Measurements from ENCODE around the gene RCN2.
"Not testable (repeated sequence)": the region's sequence is repeated elsewhere in the genome, so short reads cannot be mapped to it uniquely, and the experiment has no call there.

The RCN2 gene

DNA sequence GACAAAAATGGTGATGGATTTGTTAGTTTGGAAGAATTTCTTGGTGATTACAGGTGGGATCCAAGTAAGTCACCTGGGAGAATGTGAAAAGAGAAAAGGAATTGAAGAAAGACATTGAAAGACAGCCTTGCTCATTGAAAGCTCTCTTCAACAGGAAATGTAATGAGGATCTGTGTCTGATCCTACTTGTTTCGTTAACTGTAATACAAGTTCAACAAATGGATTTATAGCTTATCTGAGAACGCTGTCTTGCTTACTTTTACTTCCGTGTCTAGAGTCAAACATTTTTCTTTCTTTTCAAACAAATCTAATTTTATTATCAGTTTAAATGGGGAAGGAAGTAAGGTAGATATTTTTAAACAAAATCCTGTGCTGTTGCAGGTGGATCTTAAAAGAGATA lies 15.9 kb downstream of the RCN2 start:
- Mint-ChIP-seq H3K27ac (no peak overlapping the region), H3K4me3 (no peak overlapping the region), H3K27me3 (ENCODE audit: low read depth) (no peaks in the 10 kb centered on the region), H3K9me3 (no peaks in the 10 kb centered on the region), H3K4me1 (ENCODE audit: low read depth) (peaks cover 10% of the 10 kb centered on the region), H3K36me3 (ENCODE audit: low read depth) (peaks cover 43% of the 10 kb centered on the region)
- DNase-seq (ENCODE audit: low spot score), result no peak

DNA sequence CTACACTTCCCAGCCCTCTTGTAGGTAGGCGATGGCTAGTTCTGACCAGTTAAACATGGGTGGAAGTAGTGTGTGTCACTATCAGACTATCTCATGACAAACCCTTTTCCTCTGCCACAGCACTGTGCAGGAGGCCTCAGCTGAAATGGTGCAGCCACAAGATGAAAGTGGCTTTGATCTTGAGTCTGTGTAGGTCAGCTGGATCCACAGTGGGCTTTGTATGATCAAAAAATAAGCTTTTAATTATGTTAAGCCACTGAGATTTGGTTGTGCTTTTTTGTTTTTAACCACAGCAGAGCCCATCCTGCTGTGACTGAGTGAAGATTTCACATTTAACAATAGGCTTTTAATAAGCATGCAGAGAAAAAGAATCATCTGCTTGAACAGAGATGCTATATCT lies 19.7 kb downstream of the RCN2 start:
- H3K27ac Mint-ChIP-seq, result peak overlapping the region; percentile 22
- DNase-seq (ENCODE audit: low spot score), result no peak
- H3K27me3 Mint-ChIP-seq (ENCODE audit: low read depth), result peaks cover 4% of the 10 kb centered on the region
- H3K4me3 Mint-ChIP-seq, result no peak overlapping the region
- H3K9me3 Mint-ChIP-seq, result no peaks in the 10 kb centered on the region
- H3K4me1 Mint-ChIP-seq (ENCODE audit: low read depth), result peaks cover 10% of the 10 kb centered on the region
- H3K36me3 Mint-ChIP-seq (ENCODE audit: low read depth), result peaks cover 21% of the 10 kb centered on the region

DNA sequence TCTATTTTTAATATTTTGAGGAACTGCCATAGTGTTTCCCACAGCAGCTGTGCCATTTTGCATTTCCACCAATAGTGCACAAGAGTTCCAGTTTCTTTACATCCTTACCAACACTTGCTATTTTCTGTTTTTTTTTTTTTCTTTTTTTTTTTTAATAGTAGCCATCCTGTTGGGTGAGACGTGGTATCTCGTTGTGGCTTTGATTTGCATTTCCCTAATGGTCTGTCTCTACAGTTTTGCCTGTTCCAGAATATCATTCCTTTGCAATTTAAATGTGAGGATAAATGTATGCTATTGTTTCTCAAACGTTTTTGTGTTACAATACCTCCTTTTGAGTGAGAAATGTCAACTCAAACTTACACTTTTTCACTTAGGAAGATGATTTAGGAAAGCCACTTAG lies 22.4 kb downstream of the RCN2 start:
- no peak for DNase-seq (ENCODE audit: low spot score)
- Mint-ChIP-seq H3K9me3 (no peaks in the 10 kb centered on the region), H3K36me3 (ENCODE audit: low read depth) (peaks cover 7% of the 10 kb centered on the region), H3K27me3 (ENCODE audit: low read depth) (peaks cover 7% of the 10 kb centered on the region), H3K4me1 (ENCODE audit: low read depth) (peaks cover 10% of the 10 kb centered on the region), H3K27ac (no peak overlapping the region), H3K4me3 (no peak overlapping the region)

DNA sequence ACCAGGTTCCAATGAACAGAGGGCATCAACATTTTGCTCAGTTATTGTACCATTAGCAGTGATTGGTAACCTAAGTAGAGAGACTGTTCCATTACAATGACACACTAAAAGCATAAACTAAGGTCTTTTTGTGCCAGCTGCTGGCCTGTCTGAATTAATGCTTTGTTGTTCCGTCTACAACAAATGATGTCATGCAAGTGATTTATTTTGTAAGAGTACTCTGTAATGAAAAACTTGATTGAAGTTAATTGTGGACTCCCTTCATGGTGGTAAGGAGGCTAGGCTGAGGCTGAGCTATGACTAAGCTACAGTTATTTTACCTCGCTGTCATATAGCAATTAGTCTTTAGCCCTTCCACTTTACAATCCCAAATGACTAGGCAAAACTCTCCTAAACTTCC lies 23.2 kb downstream of the RCN2 start:
- peaks cover 7% of the 10 kb centered on the region for H3K27me3 Mint-ChIP-seq (ENCODE audit: low read depth)

DNA sequence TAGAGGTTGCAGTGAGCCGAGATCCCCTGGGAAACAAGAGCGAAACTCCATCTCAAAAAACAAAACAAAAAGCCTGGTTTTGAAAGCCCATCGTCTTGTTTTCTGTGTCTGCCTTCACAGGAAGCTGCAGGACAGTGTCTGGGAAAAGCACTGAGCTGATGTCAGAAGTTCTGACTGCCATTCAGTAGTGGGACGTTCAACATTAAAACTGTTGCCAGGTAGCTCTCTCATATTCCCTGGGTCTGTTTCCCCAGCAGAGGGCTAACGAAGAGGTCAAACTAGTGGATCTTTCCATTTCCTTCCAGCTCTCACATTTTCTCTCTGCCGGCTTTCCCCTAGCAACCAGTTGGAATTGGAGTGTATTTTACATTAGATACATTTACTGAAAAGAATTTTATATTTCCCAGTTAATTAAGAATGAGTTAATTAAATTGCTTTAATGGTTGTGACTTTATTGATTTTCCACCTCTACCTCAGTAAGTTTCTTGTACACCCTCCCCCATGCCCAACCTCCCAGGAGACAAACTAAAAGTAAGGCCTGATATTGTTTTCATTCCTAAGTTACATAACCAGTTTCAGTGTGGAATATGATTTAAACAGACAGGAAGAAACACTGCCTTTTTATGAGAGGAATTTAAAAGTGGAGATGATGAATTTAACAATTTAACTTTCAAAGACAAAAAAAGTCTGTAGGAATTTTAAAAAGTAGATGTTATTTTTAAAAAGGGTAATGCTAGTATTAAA lies 29.9 kb downstream of the RCN2 start:
- H3K27ac Mint-ChIP-seq, result no peak overlapping the region
- no peaks in the 10 kb centered on the region for H3K9me3 Mint-ChIP-seq
- H3K36me3 Mint-ChIP-seq (ENCODE audit: low read depth), result no peaks in the 10 kb centered on the region
- peaks cover 15% of the 10 kb centered on the region for H3K27me3 Mint-ChIP-seq (ENCODE audit: low read depth)
- no peak overlapping the region for H3K4me3 Mint-ChIP-seq
- DNase-seq (ENCODE audit: low spot score), result no peak
- peaks cover 2% of the 10 kb centered on the region for H3K4me1 Mint-ChIP-seq (ENCODE audit: low read depth)

More for the DNA sequence above, 23.2 kb downstream of the RCN2 start:
- H3K36me3 Mint-ChIP-seq (ENCODE audit: low read depth), result peaks cover 7% of the 10 kb centered on the region
- H3K27ac Mint-ChIP-seq, result no peak overlapping the region
- no peak overlapping the region for H3K4me3 Mint-ChIP-seq
- no peak for DNase-seq (ENCODE audit: low spot score)
- H3K9me3 Mint-ChIP-seq, result no peaks in the 10 kb centered on the region
- H3K4me1 Mint-ChIP-seq (ENCODE audit: low read depth), result peaks cover 10% of the 10 kb centered on the region

DNA sequence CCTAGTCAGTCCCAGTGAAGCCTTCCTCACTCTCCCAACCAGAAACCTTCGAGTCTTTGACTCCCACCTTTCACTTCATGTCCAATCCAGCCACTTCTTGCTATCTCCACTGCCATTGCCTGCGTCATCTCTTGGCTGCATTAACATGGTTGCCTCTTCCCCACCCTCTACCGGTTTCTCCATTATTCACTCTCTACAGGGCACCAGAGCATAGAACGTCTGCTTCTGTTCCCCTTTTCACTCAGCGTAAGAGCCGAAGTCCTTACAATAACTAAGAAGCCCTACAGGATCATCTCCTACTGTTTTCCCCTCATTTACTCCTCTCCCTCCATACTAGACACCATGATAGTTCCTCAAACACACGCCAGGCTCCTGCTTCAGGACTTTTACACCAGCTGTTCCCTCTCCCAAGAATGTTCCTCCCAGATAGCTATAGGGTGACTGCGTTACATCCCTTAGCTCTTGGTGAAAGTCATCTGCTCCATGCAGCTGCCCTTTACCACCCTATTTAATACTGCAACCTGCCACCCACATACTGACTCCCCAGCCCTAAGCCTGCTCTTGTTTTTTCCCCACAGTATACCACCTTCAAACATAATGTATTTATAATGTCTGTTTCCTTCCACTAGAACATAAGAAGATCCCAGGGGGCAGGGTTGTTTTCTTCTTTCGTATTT lies 30.9 kb downstream of the RCN2 start:
- H3K27ac Mint-ChIP-seq, result no peak overlapping the region
- peaks cover 2% of the 10 kb centered on the region for H3K4me1 Mint-ChIP-seq (ENCODE audit: low read depth)
- H3K9me3 Mint-ChIP-seq, result no peaks in the 10 kb centered on the region
- no peak for DNase-seq (ENCODE audit: low spot score)
- no peaks in the 10 kb centered on the region for H3K36me3 Mint-ChIP-seq (ENCODE audit: low read depth)
- no peak overlapping the region for H3K4me3 Mint-ChIP-seq
- H3K27me3 Mint-ChIP-seq (ENCODE audit: low read depth), result peaks cover 12% of the 10 kb centered on the region

DNA sequence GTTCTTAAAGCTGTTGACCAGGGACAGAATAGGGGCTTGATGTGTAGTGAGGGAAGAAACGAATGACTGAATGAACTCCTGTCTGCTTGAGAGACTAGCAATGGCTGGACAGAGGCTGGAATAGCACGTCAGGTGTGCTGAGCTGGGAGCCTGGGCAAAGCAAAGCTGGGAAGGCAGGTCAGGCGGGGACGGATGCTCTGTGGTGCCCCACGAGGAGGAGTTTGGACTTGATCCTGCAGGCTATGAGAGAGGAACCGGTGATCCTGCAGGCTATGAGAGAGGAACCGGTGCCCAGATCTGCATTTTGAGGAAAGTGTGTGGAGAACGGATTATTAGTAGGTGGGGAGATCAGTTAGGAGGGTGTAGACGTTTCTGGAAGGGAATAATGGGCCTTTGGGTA lies 32.0 kb downstream of the RCN2 start:
- H3K27me3 Mint-ChIP-seq (ENCODE audit: low read depth), result peaks cover 12% of the 10 kb centered on the region
- H3K36me3 Mint-ChIP-seq (ENCODE audit: low read depth), result no peaks in the 10 kb centered on the region
- peaks cover 2% of the 10 kb centered on the region for H3K4me1 Mint-ChIP-seq (ENCODE audit: low read depth)
- DNase-seq (ENCODE audit: low spot score), result no peak
- H3K27ac Mint-ChIP-seq, result no peak overlapping the region
- no peak overlapping the region for H3K4me3 Mint-ChIP-seq
- H3K9me3 Mint-ChIP-seq, result no peaks in the 10 kb centered on the region

DNA sequence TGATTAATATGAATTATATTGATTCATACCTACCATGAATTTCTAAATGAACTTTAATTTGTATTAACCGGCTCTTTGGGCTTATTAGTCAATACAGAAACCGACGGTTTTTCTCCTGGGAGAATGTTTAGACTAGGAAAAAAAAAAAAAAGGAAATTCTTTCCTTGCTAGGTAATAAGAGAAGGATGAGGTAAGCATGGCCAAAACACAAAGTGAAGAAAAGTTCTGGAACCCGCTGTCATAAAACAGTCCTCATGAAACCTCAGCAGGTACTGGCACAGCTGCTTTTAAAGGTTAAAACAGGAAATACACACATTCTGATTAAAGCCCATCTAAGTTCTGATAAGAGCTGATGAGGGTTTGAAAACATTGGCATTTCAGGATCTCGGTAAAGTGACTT lies 32.6 kb downstream of the RCN2 start:
- Mint-ChIP-seq H3K9me3 (no peaks in the 10 kb centered on the region), H3K4me1 (ENCODE audit: low read depth) (peaks cover 2% of the 10 kb centered on the region), H3K27ac (no peak overlapping the region), H3K27me3 (ENCODE audit: low read depth) (peaks cover 13% of the 10 kb centered on the region), H3K4me3 (no peak overlapping the region), H3K36me3 (ENCODE audit: low read depth) (no peaks in the 10 kb centered on the region)
- DNase-seq (ENCODE audit: low spot score), result no peak

DNA sequence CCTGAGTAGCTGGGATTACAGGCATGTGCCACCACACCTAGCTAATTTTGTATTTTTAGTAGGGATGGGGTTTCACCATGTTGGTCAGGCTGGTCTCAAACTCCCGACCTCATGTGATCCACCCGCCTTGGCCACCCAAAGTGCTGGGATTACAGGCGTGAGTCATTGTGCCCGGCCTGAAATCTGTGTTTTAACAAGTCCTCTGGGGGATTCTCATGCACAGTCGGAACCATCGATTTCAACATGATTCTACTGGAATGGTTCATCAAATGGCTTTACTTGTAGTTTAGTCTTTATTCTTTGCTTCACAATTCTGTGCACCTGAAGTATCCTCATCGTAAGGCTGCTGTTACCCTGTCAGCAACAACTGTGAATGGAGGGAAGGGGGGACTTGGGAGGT lies 34.5 kb downstream of the RCN2 start:
- H3K27me3 Mint-ChIP-seq (ENCODE audit: low read depth), result peaks cover 17% of the 10 kb centered on the region
- H3K9me3 Mint-ChIP-seq; H3K4me1 Mint-ChIP-seq (ENCODE audit: low read depth): not testable (repeated sequence)

DNA sequence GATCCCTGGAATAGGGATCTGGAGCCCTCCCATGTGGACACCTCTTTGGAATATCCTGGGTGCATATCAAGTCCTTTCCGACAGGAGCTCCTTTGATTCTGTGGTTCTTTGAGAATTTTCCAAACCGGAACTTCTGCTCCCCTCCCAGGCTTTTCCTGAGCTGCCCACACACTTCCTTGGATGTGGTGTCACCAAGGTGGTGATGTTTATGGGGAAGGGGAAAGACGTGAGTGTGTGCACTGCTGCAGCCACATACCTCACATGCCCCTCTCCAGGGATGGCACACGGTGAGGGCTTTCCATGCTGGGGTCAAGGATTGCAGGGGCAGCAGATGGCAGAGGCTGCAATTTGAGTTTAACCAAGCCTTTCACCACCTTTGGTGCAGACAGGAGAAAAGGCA lies 35.5 kb downstream of the RCN2 start:
- Mint-ChIP-seq H3K36me3 (ENCODE audit: low read depth) (no peaks in the 10 kb centered on the region), H3K4me3 (no peak overlapping the region), H3K9me3 (no peaks in the 10 kb centered on the region), H3K27ac (no peak overlapping the region), H3K4me1 (ENCODE audit: low read depth) (peaks cover 2% of the 10 kb centered on the region), H3K27me3 (ENCODE audit: low read depth) (peaks cover 13% of the 10 kb centered on the region)
- DNase-seq (ENCODE audit: low spot score), result no peak

More for the DNA sequence above, 34.5 kb downstream of the RCN2 start:
- H3K36me3 Mint-ChIP-seq (ENCODE audit: low read depth); DNase-seq (ENCODE audit: low spot score); H3K4me3 Mint-ChIP-seq; H3K27ac Mint-ChIP-seq: not testable (repeated sequence)

DNA sequence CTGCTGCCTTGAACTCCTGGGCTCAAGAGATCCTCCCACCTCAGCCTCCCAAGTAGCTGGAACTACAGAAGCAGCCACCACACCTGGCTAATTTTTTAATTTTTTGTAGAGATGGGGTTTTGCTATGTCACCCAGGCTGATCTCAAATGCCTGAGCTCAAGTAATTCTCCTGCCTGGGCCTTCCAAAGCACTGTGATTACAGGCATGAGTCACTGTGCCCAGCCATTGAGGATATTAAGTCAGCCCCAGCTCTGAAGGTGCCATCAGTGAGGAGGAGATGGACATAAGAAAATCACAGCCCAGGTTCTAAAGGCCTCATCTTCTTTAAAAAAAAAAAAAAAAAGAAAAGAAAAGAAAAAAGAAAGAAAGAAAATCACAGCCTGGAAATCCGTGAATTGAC lies 36.8 kb downstream of the RCN2 start:
- no peak for DNase-seq (ENCODE audit: low spot score)
- Mint-ChIP-seq H3K4me3 (no peak overlapping the region), H3K9me3 (no peaks in the 10 kb centered on the region), H3K36me3 (ENCODE audit: low read depth) (no peaks in the 10 kb centered on the region), H3K4me1 (ENCODE audit: low read depth) (peaks cover 2% of the 10 kb centered on the region), H3K27me3 (ENCODE audit: low read depth) (peaks cover 9% of the 10 kb centered on the region), H3K27ac (no peak overlapping the region)

DNA sequence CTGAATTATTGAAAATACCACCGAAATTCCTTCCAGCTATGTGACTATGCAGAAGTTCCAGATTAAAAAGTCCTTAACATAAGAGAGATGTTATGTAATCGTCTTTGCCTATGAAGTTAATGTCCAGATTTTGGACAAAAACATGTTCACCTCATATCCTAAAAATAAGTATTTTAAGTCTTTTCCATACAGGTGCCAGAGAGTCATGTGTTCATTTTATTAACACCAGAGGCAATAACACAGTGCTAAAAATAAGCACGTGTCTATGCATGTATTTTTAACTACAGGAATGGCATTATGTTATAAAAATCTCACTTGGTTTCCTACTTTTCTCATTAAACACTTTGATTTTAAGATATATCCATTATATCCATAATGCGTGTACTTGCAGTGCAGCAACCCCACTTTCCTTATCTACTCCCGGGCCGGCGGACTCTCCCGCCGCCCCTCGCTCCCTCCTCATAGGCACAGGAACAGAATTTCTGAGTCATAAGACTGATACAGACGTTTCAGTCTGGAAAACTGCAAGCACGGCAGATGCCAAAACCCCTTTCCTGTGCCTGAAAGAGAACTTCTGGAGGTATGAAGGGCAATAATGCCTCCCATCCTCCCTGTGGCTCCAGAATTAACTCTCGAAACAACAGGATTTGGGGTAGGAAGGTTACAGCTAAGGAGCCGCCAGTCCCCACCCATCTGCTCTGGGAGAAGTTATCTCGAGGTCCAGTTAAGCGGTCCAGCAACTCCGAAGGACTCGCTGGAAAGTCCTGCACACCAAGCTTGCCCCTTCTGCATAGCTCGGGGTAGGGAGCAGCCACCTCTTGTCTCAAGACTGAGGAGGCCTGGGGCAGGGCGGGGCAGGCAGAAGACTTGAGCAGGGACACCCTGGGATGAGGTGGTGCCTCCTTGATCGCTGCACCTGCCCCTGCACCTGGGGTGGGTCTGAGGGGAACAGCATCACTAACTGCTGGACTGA lies 41.1 kb downstream of the RCN2 start:
- peaks cover 29% of the 10 kb centered on the region for H3K4me1 Mint-ChIP-seq (ENCODE audit: low read depth)
- peaks cover under 1% of the 10 kb centered on the region for H3K9me3 Mint-ChIP-seq
- H3K4me3 Mint-ChIP-seq, result no peak overlapping the region
- no peak for DNase-seq (ENCODE audit: low spot score)
- no peaks in the 10 kb centered on the region for H3K36me3 Mint-ChIP-seq (ENCODE audit: low read depth)
- H3K27ac Mint-ChIP-seq, result no peak overlapping the region
- H3K27me3 Mint-ChIP-seq (ENCODE audit: low read depth), result peaks cover 4% of the 10 kb centered on the region

DNA sequence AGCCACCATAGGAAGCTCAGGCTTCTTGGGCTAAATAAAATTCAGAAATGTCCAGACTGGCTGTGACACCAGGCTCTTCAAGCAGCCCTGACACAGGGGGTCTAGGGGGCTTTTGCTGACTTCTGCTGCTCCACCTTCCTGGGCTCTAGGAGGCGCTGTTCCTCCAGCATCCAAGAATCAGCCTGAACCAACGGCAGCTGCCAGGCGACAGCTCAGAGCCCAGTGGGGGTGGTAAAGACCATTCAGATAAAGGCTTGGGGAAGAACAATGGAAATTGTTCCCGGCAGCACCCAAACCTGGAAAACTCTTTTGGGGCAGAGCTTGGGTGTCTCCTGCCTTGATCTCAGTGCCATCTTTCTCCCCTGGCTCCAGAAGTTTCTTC lies 41.8 kb downstream of the RCN2 start:
- Mint-ChIP-seq H3K9me3 (peaks cover 5% of the 10 kb centered on the region), H3K36me3 (ENCODE audit: low read depth) (no peaks in the 10 kb centered on the region), H3K4me1 (ENCODE audit: low read depth) (peaks cover 31% of the 10 kb centered on the region), H3K4me3 (no peak overlapping the region), H3K27ac (no peak overlapping the region), H3K27me3 (ENCODE audit: low read depth) (peaks cover 4% of the 10 kb centered on the region)
- DNase-seq (ENCODE audit: low spot score), result peak; percentile 60

DNA sequence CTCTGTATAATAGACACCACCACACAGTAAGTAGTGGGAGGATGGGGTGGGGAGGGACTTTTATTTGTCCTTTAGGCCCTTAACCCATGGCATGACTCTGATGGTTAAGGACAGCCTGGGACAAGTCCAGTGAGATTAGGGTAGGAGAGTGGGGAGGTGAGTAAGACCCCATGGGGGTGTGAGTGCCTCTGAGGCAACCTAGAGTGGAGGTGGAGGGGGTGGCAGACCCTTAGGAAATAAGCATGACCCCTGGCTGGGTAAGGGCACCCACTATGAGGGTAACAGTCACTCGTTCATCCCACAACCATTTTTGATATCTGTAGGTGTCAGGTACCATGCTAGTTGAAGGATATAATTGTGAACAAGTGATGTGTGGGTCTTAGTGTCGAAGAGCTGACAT lies 42.4 kb downstream of the RCN2 start:
- H3K36me3 Mint-ChIP-seq (ENCODE audit: low read depth), result peaks cover 2% of the 10 kb centered on the region
- DNase-seq (ENCODE audit: low spot score), result no peak
- H3K4me1 Mint-ChIP-seq (ENCODE audit: low read depth), result peaks cover 31% of the 10 kb centered on the region
- H3K27ac Mint-ChIP-seq, result no peak overlapping the region
- peaks cover 9% of the 10 kb centered on the region for H3K9me3 Mint-ChIP-seq
- H3K4me3 Mint-ChIP-seq, result no peak overlapping the region
- H3K27me3 Mint-ChIP-seq (ENCODE audit: low read depth), result peaks cover 4% of the 10 kb centered on the region
